PC-9 (cell line): Measurements from ENCODE around the gene MPIG6B. TPM values are rescaled to one million over a fixed set of nuclear protein-coding genes. Genes with fewer than 3 reads are reported as not detected.

Experiments used
- BruUV-seq: library from RNA; stranded (reverse); fragments of 400-500 nt; replicated peaks from 2 replicates; lab custom pipeline; 2021; lab: Mats Ljungman, UMichigan
- CTCF ChIA-PET: fragments of 300-600 bp; sonication (Branson Sonifier 250); formaldehyde crosslinking; loops from one replicate; lab custom pipeline; 2022; ENCODE audit warnings: antibody characterized with exemption; lab: Charles Lee
- POLR2A ChIA-PET: fragments of 300-600 bp; sonication (Branson Sonifier 250); formaldehyde crosslinking; loops from one replicate; lab custom pipeline; 2022; ENCODE audit warnings: antibody characterized with exemption; ENCODE audit not compliant: unreplicated experiment; lab: Charles Lee
- DNase-seq, 2 experiments: peaks; one replicate each; pipeline versions ENCODE4 v3.0.0 to v3.0.0-alpha.2; 2015 to 2022; ENCODE audit warnings: mixed read lengths in 1 of 2
- H2AFZ ChIP-seq: fragments of 200-600 bp; sonication (generic); 2 replicates; pipeline ENCODE4 v1.8.1; 2017; ENCODE audit warnings: antibody characterized with exemption
- H3F3A ChIP-seq: fragments of 200-600 bp; sonication (generic); 2 replicates; pipeline ENCODE4 v1.8.1; 2017; ENCODE audit warnings: antibody characterized with exemption, mild to moderate bottlenecking, low read depth; ENCODE audit not compliant: insufficient read depth
- H3K27ac ChIP-seq: fragments of 200-600 bp; sonication (generic); 2 replicates; pipeline ENCODE4 v1.6.1; 2016; ENCODE audit warnings: mixed run types
- H3K27me3 ChIP-seq: fragments of 200-600 bp; sonication (generic); 2 replicates; pipeline ENCODE4 v1.6.1; 2016; ENCODE audit warnings: low read depth, mixed run types; ENCODE audit not compliant: insufficient read depth
- H3K36me3 ChIP-seq: fragments of 200-600 bp; sonication (generic); 2 replicates; pipeline ENCODE4 v1.6.1; 2016; ENCODE audit warnings: low read depth, mixed run types
- H3K4me1 ChIP-seq: fragments of 200-600 bp; sonication (generic); replicated peaks from 2 replicates; pipeline ENCODE4 v1.6.1; 2016; ENCODE audit warnings: mixed run types; ENCODE audit not compliant: insufficient read depth
- H3K4me2 ChIP-seq: fragments of 200-600 bp; sonication (generic); 2 replicates; pipeline ENCODE4 v1.6.1; 2017; ENCODE audit warnings: mixed run types
- H3K4me3 ChIP-seq: fragments of 200-600 bp; sonication (generic); 2 replicates; pipeline ENCODE4 v1.6.1; 2016; ENCODE audit warnings: mixed run types
- H3K79me2 ChIP-seq: fragments of 200-600 bp; sonication (generic); 2 replicates; pipeline ENCODE4 v1.6.1; 2017; ENCODE audit warnings: low read depth, mixed run types
- H3K9me2 ChIP-seq: fragments of 200-600 bp; sonication (generic); 2 replicates; pipeline ENCODE4 v1.8.1; 2017; ENCODE audit warnings: mild to moderate bottlenecking; ENCODE audit not compliant: insufficient read depth
- H3K9me3 ChIP-seq: fragments of 200-600 bp; sonication (generic); 2 replicates; pipeline ENCODE4 v1.8.1; 2016; ENCODE audit warnings: low read depth; ENCODE audit not compliant: insufficient read depth
- H4K20me1 ChIP-seq: fragments of 200-600 bp; sonication (generic); 2 replicates; pipeline ENCODE4 v1.8.1; 2017; ENCODE audit not compliant: insufficient read depth
- CTCF ChIP-seq: fragments of 200-600 bp; sonication (generic); conservative IDR thresholded peaks from 2 replicates; pipeline ENCODE4 v1.6.1; 2017; ENCODE audit warnings: mixed run types, antibody characterized with exemption, mild to moderate bottlenecking, moderate library complexity
- EZH2 ChIP-seq: fragments of 200-600 bp; sonication (generic); IDR thresholded peaks from 2 replicates; pipeline ENCODE4 v1.8.0; 2017; ENCODE audit warnings: antibody characterized with exemption, low read depth
- intact Hi-C: fragments of 100-400 bp; cut with micrococcal nuclease; formaldehyde crosslinking; loops from one replicate; pipeline ENCODE4 v1.10.0; 2022; ENCODE audit not compliant: unreplicated experiment
- total RNA-seq: library from RNA; stranded (reverse); gene quantifications from 2 replicates; pipeline ENCODE4 v1.2.3, GENCODE V29; 2021

The MPIG6B gene
- total RNA-seq, 1 experiment from 2014 or later: 0.59 TPM

GRCh38 chr6:31683591-31683990 lies 39.6 kb upstream of the MPIG6B start:
- Histone ChIP-seq H3K9me3 (no peaks in the 10 kb centered on the region), H3F3A (peaks cover 16% of the 10 kb centered on the region), H3K4me1 (peaks cover 17% of the 10 kb centered on the region), H4K20me1 (no peaks in the 10 kb centered on the region), H3K36me3 (no peaks in the 10 kb centered on the region), H3K4me2 (no peak overlapping the region), H2AFZ (no peak overlapping the region), H3K27me3 (no peaks in the 10 kb centered on the region), H3K9me2 (no peaks in the 10 kb centered on the region), H3K27ac (no peak overlapping the region), H3K4me3 (no peak overlapping the region), H3K79me2 (no peaks in the 10 kb centered on the region)
- no peak for DNase-seq
- no TSS peak for BruUV-seq
- intact Hi-C loops: loop anchor here (5.0 to 10.0 kb wide), 2 partner anchors 191 to 214 kb away; partner anchors contain the start of genes EHMT2 and SLC44A4
- CTCF ChIA-PET: interaction anchor here (0.5 kb wide), 1 partner anchor 513 kb away, joined by 5 read pairs; no protein-coding TSS in a partner anchor
- no peak for TF ChIP-seq CTCF
- no peak for TF ChIP-seq EZH2
- POLR2A ChIA-PET: no interaction called here

- intact Hi-C loops: loop anchor here (10.0 kb wide), 1 partner anchor 188 kb away; the partner anchor contains the start of gene SLC44A4
- no peaks in the 10 kb centered on the region for H3K36me3 ChIP-seq
- TF ChIP-seq CTCF (no peak), EZH2 (no peak)
- DNase-seq: no peak
- POLR2A ChIA-PET: no interaction called here
- H3K4me1 ChIP-seq: peaks cover 7% of the 10 kb centered on the region
- H3F3A ChIP-seq: peaks cover 9% of the 10 kb centered on the region
- H3K9me3 ChIP-seq: no peaks in the 10 kb centered on the region
- no TSS peak for BruUV-seq
- no peak overlapping the region for H2AFZ ChIP-seq
- CTCF ChIA-PET: no interaction called here
- no peak overlapping the region for H3K4me3 ChIP-seq
- no peaks in the 10 kb centered on the region for H3K27me3 ChIP-seq
- no peak overlapping the region for H3K4me2 ChIP-seq
- H3K9me2 ChIP-seq: no peaks in the 10 kb centered on the region
- no peak overlapping the region for H3K27ac ChIP-seq
- H3K79me2 ChIP-seq: no peaks in the 10 kb centered on the region
- H4K20me1 ChIP-seq: no peaks in the 10 kb centered on the region
Measured at GRCh38 chr6:31686483-31686882, 36.7 kb upstream of the MPIG6B start.

- Histone ChIP-seq H3K4me2 (no peak overlapping the region), H3K4me3 (no peak overlapping the region), H3K9me2 (no peaks in the 10 kb centered on the region), H3K36me3 (no peaks in the 10 kb centered on the region), H3K9me3 (no peaks in the 10 kb centered on the region), H3K4me1 (no peaks in the 10 kb centered on the region; the same call in 1 of the 2 replicates), H3K79me2 (no peaks in the 10 kb centered on the region), H3K27me3 (no peaks in the 10 kb centered on the region), H3F3A (peaks cover under 1% of the 10 kb centered on the region; the same call in 1 of the 2 replicates), H3K27ac (no peak overlapping the region), H2AFZ (no peak overlapping the region), H4K20me1 (no peaks in the 10 kb centered on the region)
- DNase-seq: no peak
- TF ChIP-seq EZH2 (no peak), CTCF (no peak)
- ChIA-PET POLR2A (no interaction called here), CTCF (interaction anchor here (1.0 kb wide), 1 partner anchor 51 kb away, joined by 3 read pairs; no protein-coding TSS in a partner anchor)
- BruUV-seq: no TSS peak
- intact Hi-C loops: loop anchor here (10.0 kb wide), 1 partner anchor 187 kb away; the partner anchor contains the start of gene SLC44A4
Measured at GRCh38 chr6:31687321-31687720, 35.9 kb upstream of the MPIG6B start.
